HG02852 (cell line): Measurements from ENCODE around the gene PSMB10.
"Not testable (repeated sequence)": the region's sequence is repeated elsewhere in the genome, so short reads cannot be mapped to it uniquely, and the experiment has no call there.

Experiments
- ATAC-seq: cut with Tn5 transposase; IDR thresholded peaks from one replicate; pipeline ENCODE4 v1.9.1; 2021; ENCODE audit warnings: mild to moderate bottlenecking, moderate library complexity; ENCODE audit not compliant: unreplicated experiment

The PSMB10 gene

DNA sequence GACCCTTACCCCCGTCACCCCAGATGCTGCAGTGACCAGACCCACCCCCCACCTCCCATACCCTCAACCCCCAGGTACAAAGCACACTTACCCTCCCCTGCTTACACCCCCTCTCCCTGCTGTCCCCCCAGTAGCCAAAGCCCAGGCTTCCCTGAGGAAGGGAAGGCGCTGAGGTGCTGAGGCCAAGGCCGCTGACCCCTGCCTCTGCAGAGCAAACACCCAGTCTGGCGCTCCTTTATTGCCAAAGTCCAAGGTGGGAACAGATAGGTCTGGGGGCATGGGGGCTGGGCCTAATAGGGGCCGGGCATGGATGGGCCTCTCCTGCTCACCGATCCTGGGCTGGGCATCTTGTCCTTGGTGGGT is 6.6 kb upstream of the PSMB10 start:
- no peak for ATAC-seq

- no peak for ATAC-seq
These were observed 6.0 kb upstream of the PSMB10 start for GRCh38 chr16:67942510-67943255.

GRCh38 chr16:67942200-67942509 is 5.5 kb upstream of the PSMB10 start:
- peak; percentile 44 for ATAC-seq

GRCh38 chr16:67941469-67942199 is 5.0 kb upstream of the PSMB10 start:
- no peak for ATAC-seq

GRCh38 chr16:67940446-67941089 is 3.9 kb upstream of the PSMB10 start:
- ATAC-seq: no peak

DNA sequence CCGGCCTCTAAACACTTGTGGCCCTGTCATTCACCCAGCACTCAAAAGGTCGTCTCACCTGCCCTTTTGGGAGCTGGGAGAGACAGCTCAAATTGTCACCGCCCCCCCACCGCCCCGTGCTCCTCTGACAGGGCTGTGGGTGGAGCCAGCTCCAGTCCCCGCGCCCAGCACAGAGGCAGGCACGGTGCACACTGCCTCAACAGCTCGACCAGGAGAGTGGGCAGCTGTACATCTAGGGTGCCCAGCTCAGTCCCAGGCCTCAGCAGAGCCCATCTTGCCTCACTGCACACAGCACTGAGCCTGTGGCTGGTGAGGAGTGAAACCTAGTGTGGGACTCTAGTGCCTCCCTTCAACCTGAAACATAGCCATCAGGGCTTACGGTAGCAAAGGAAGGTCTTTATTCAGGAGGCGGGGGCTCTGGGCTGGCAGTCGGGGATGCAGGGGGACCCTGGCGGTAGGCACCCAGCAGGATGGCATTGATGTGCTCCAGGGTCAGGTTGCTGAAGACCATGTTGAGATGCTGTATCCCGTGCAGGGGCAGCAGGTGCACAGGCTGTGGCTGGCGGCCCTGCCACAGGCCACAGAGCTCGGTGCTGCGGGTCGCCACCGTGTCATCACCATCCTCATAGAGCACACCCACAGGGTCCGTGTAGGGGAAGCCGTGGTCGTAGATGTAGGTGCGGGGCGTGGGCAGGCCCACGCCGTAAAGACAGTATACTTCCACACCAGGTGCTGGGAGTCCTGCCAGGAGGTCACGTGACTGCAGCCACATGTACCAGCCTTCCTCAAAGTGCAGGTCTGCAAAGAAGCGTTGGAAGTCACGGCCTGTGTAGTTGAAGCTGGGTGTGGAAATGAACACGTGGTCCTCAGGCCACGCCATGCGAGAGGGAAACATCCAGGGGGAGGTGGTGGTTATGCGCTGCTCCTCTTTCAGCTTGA is 3.1 kb upstream of the PSMB10 start:
- no peak for ATAC-seq

DNA sequence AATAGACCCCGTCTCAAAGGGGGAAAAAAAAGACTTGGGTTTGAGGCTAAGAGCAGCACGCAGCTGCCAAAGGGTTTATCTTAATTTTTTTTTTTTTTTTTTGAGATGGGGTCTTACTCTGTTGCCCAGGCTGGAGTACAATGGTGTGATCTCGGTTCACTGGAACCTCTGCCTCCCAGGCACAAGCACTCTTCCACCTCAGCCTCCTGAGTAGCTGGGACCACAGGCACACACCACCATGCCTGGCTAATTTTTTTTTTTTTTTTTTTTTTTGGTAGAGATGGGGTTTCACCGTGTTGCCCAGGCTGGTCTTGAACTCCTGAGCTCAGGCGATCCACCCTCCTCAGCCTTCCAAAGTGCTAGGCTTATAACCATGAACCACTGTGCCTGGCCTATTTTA is 1.1 kb upstream of the PSMB10 start:
- not testable (repeated sequence) for ATAC-seq

- peak; percentile 48 for ATAC-seq
These were observed 393 bp upstream of the PSMB10 start for GRCh38 chr16:67936880-67937605.

DNA sequence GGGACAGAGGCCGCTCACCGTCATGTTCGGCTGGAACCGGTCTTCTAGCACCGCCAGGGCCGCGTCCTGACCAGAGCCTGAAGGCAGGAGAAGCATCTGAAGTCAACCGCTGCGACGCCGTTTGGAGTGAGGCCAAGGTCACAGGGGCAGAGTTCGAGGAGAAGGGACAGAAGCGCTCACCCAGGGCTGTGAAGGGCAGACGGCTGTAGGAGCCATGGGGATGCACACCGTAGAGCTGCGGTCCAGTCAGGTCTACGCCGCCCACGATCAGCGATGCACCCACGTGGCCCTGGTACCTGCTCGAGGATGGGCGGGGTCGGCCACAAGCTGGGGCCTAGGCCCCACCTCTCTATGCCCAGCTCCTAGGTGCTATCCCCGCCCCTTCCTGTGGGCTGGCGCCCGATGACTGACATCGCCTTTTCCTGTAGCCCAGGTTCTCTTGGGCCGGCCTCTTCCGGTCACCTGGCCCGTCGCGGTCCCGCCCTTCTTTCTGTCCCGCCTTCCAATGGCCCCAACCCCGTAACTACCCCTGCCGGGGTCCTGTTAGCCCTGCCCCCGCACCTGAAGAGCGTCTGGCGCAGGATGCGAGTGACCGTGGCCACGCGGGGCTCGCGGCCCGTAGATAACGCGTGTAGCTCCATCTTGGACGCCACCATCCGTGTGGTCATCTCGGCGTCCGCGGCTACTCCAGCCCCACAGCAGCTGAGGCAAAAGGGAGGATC is 1.1 kb downstream of the PSMB10 start:
- peak; percentile 86 for ATAC-seq

- ATAC-seq: no peak
These were observed 1.6 kb downstream of the PSMB10 start for GRCh38 chr16:67935101-67935401.

GRCh38 chr16:67934306-67935100 is 2.1 kb downstream of the PSMB10 start:
- no peak for ATAC-seq

DNA sequence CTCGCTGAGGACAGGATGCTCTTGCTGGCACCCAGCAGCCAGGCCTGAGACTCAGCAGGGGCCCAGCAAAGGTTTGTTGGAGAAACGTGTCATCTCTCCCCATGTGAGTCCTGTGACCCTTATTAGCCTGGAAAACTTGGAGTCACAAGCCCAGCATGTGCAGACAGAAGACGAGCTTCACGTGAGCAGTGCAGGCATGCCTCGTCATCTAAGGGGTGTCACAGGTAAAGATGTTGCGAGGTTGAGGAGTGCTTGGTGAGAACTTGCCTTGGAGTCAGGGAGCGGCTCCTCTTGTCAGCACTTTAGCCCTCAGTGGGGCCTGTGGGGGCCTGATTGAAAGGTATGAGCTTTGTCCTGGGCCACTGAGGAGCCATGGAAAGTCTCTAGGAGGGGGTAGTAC is 2.8 kb downstream of the PSMB10 start:
- no peak for ATAC-seq

DNA sequence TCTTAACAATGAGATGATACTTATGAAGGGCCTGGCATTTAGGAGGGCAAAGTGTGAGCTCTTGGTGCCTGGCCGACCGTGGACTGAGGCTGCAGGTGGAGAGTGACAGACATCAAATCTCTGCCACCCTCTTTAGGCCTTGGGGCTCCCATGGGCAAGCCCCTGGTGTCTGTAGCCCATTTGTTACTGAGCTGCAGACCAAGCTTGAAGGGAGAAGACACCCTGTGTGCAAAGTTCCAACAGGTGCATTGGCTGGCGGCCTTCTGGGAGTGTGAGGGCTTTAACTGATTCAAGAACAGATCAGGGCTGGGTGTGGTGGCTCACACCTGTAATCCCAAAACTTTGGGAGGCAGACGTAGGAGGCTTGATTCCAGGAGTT is 4.2 kb downstream of the PSMB10 start:
- no peak for ATAC-seq

GRCh38 chr16:67931712-67932461 is 4.8 kb downstream of the PSMB10 start, which contains the start of gene CTRL:
Gene CTRL, minus strand, starts transcription at chr16:67931862. Its CDS starts 10 bp downstream, at chr16:67931852.
- ATAC-seq: no peak

DNA sequence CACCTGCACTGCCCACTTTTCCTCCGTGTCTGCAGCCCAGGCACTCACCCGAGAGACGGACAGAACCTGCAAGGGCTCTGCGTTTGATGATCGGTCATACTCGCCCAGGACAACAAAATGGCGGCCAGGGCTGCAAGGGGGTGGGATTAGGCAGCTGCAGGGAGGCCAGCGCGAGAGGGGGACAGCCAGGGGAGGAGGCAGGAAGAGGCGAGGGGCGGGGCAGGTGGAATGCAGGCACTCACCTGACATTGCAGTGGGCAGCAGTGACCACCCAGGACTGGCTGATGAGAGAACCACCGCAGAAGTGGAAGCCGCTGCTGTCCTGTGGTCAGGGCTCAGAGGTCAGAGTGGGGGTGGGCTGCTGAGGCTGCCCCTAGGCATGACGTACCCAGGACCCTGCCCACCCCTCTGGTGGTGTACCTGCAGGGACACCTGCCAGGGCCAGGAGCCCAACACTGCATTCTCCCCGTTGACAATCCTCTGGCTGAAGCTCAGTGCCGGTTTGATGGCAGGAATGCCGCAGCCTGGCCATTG is 5.9 kb downstream of the PSMB10 start:
- ATAC-seq: no peak

- no peak for ATAC-seq
These were observed 6.5 kb downstream of the PSMB10 start for GRCh38 chr16:67930191-67930590.

DNA sequence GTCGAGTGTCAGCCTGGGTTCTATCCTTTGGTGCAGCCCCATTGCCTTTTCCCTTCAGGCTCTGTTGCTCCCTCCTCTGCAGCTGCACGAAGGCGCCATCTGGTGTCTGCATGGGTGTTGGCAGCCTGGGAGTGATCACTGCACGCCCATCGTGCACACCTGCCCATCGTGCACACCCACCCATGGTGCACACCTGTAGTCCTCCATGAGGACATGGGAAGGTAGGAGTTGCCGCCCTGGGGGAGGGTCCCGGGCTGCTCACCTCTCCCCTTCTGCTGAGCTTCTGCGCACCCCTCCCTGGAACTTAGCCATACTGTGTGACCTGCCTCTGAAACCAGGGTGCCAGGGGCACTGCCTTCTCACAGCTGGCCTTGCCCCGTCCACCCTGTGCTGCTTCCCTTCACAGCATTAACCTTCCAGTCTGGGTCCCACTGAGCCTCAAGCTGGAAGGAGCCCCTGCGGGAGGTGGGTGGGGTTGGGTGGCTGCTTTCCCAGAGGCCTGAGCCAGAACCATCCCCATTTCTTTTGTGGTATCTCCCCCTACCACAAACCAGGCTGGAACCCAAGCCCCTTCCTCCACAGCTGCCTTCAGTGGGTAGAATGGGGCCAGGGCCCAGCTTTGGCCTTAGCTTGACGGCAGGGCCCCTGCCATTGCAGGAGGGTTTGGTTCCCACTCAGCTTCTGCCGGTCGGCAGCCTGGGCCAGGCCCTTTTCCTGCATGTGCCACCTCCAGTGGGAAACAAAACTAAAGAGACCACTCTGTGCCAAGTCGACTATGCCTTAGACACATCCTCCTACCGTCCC is 7.9 kb downstream of the PSMB10 start:
- no peak for ATAC-seq
